Measurements from ENCODE around the gene ZBTB4.

ZBTB4 gene

DNA sequence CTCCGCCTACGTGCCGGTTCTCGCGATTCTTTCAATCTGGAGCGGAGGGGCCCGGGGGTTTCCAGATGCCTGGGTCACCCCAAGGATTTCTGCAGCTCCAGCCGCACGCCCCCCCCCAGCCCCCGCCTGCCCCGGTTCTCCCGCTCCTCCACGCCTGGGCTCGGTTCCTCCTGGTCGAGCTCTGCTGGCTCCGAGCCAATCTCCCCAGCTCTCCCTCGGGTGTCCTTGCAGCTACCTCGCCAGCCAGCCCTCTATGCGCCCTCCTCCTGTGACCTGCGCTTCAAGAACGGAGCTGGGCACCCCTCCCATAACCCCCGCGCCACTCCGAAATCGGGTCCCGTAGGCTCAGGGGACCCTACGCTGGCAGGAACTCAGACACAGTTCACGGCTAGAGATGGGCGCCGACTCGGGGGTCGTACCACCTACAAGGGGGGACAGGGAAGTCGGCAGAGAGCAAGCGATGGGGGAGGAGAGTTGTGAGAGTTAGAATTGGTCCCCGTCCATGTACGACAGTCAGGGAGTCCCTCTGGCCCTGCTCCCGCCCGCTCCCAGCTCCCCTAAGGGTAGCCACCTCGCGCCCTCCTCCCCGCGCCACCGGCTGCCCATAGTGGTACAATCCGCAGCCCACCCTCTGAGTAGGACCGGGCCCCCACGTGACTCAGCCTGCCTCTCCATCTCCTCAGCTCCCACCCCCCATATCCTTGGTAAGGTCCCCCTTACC lies 39.2 kb downstream of the ZBTB4 start:
- no peak for DNase-seq (ENCODE audit: low spot score)

GRCh38 chr17:7439462-7440112 lies 39.8 kb downstream of the ZBTB4 start, which contains the start of gene FGF11:
Gene FGF11 (plus strand): TSS chr17:7439512. CDS start chr17:7439621, 109 bp downstream.
- no peak for DNase-seq (ENCODE audit: low spot score)

GRCh38 chr17:7438656-7439460 lies 40.6 kb downstream of the ZBTB4 start:
- DNase-seq (ENCODE audit: low spot score): no peak

- DNase-seq (ENCODE audit: low spot score): peak; percentile 40
Measured at GRCh38 chr17:7437950-7438614, 41.3 kb downstream of the ZBTB4 start.

- no peak for DNase-seq (ENCODE audit: low spot score)
Measured at GRCh38 chr17:7437369-7437863, 42.0 kb downstream of the ZBTB4 start.

DNA sequence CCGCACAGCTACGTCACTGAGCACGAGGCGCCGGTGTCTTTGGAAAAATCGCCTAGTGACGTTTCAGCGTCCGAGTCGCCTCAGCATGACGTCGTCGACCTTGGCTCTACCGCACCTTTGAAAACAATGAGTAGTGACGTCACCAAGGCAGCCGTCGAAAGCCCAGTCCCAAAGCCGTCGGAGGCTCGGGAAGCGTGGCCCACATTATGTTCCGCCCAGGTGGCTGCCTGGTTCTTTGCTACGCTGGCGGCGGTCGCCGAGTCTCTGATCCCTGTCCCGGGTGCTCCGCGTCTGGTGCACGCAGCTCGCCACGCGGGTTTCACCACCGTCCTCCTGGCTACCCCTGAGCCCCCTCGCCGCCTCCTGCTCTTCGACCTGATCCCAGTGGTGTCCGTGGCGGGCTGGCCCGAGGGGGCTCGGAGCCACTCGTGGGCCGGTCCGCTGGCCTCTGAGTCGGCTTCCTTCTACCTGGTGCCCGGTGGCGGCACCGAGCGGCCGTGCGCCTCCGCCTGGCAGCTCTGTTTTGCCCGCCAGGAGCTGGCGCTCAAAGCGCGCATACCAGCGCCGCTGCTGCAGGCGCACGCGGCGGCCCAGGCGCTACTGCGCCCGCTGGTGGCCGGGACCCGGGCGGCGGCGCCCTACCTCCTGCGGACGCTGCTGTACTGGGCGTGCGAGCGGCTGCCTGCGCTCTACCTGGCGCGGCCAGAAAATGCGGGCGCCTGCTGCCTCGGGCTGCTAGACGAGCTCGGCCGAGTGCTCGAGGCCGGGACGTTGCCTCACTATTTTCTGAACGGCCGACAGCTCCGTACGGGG lies 42.7 kb downstream of the ZBTB4 start:
- DNase-seq (ENCODE audit: low spot score): peak; percentile 84

GRCh38 chr17:7435676-7436555 lies 43.5 kb downstream of the ZBTB4 start:
- peak; percentile 54 for DNase-seq (ENCODE audit: low spot score)

GRCh38 chr17:7432296-7432695 lies 47.1 kb downstream of the ZBTB4 start:
- DNase-seq (ENCODE audit: low spot score): no peak

DNA sequence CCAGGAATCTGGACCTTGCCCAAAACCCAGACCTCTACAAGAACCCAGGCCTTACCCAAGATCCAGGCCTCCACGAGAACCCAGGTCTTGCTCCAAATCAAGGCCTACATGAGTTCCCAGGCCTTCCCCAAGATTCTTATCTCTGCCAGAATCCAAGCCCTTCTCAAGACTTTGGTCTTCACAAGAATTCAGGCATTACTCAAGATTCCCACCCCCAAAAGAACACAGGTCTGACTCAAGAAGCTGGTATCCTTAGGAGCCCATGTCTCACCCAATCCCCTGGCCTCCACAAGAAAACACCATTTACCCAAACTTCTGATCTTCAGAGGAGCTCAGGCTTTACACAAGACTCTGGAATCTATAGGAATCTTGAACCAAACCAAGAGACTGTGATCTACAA lies 48.2 kb downstream of the ZBTB4 start:
- DNase-seq (ENCODE audit: low spot score): no peak

GRCh38 chr17:7429722-7430121 lies 49.7 kb downstream of the ZBTB4 start:
- DNase-seq (ENCODE audit: low spot score): no peak

DNA sequence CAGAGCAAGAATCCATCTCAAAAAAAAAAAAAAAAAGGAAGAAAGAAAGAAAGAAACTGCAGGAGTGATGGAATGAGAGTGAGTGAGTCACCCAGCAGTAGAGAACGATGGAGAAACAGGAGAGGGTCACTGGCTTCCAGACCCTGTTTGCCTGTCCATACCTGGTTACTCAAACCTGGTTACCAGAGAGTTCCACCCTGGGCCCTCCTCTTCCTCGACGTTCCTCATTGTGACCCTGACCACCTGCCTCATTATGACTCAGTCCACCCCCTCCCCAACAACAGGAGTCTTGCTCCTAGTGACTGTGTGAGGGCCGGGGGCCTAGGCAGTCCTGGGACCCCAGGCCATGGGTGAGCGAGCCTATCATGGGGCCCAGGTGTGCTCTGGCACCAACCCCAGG lies 50.9 kb downstream of the ZBTB4 start, which contains the start of gene SPEM3:
TSS of gene SPEM3 (plus strand) at position 301 of the 400 bp plus-strand sequence. CDS start at position 347, 46 bp downstream.
- no peak for DNase-seq (ENCODE audit: low spot score)

DNA sequence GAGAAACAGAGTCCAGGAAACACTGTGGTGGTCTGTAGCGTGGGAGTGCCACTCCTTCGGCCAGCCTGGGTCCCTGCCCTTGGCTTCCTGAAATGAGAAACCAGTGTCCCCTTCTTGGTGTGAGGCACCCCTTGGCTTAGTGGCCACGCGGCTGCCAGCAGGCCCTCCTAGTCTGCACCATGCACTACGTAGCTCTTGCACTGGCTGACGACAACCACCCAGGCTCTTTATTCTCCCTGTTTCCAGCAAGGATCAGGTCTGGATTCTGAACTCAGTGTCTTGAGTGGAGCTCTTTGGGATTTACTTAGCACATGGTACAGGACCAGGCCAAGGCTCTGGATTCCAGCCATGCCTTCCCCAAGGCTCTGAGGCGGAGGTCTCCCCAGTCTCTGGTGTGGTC lies 51.9 kb downstream of the ZBTB4 start:
- DNase-seq (ENCODE audit: low spot score): no peak

DNA sequence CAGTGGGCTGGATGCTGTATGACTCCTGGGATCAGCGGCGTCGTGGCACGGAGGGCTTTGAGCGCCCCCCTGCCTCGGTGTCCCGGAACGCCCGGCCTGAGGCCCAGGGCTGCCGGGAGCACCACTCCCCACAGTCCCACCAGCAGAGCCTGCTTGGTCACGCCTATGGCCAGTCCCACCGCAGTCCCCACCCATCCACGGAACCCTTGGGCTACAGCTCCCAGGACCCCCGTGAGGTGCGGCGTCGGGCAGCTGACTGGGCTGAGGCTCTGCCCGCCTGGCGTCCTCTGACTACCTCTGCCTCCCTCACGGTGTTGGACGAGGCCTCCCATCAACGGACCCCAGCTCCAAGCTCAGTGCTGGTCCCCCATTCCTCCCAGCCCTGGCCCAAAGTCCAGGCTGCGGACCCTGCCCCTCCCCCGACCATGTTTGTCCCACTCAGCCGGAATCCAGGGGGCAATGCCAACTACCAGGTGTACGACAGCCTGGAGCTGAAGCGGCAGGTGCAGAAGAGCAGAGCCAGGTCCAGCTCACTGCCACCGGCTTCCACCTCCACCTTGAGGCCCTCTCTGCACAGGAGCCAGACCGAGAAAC lies 52.4 kb downstream of the ZBTB4 start:
- DNase-seq (ENCODE audit: low spot score): no peak

DNA sequence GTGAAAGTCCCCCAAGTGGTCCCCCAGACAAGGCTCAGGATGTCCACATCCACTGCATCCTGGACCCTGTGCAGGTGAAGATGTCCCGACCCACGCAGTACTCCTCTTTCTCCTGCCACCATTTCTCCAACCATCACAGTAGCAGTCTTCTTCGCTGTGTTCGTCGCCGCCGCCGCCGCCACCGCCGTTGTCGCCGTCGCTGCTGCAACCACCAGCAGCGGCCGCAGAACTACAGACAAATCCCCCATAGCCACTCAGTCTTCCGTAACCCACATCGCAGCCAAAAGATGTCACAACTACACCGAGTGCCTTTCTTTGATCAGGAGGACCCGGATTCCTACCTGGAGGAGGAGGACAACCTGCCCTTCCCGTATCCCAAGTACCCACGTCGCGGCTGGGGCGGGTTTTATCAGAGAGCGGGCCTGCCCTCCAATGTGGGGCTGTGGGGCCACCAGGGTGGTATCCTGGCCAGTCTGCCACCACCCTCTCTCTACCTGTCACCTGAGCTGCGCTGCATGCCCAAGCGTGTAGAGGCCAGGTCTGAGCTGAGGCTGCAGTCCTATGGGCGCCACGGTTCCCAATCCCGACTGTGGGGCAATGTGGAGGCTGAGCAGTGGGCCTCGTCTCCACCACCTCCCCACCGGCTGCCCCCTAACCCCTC lies 53.1 kb downstream of the ZBTB4 start:
- no peak for DNase-seq (ENCODE audit: low spot score)

DNA sequence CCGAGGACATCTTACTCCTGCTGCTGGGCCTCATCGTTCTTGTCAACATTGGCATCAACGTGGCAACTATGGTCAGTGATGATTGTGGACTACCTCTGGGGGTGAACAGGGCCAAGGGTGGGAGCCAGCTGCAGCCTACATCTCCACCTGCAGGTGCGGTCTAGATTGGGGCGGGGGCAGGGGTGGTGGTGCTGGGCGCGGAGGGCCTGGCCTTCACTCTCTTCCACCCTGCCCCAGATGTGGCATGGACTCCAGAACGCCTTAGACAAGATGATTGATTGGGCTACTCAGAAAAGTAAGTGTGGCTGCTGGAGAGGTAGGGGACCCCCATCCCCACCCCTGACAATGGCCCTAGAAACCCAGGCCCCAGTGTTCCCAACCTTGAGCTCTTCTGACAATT lies 53.7 kb downstream of the ZBTB4 start:
- no peak for DNase-seq (ENCODE audit: low spot score)

DNA sequence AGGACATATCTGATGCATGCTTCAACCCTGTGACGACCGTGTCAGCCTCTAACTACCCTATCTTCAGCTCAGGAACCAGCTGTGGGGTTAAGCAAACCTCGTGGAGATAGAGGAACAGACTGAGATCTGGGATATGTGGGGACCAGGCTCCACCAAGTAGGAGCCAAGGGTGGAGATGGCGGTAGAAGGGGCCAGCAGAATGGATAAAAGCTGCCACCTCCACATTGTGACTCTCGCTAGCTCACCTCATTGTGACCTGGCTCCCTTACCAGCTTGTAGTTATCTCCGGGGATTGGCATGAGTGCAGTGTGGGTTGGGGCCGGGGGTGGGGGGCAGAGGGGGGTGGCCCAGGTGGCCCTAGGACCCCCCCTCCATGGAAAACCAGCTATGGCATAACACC lies 54.1 kb downstream of the ZBTB4 start, which contains the start of gene SPEM2:
TSS of gene SPEM2 (plus strand) at position 301 of the 400 bp plus-strand sequence. CDS start at position 374, 73 bp downstream.
- no peak for DNase-seq (ENCODE audit: low spot score)

DNA sequence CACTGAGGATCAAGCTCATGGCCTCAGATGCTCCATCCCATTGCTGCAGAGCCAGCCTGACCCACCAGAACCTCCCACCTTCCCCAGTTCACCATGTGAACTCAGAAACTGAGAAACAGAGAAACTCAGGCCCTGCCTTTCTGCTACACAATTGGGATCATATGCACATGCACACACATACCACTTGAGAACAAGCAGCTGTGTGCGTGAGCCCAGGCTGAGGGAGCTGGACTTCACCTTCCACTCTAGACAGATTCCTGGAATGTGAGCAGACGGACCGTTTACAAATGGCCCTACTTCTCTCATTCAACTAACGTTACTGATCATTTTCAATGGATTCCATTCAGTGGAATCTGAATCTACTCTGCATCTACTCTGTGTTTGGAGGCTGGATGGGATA lies 55.8 kb downstream of the ZBTB4 start:
- no peak for DNase-seq (ENCODE audit: low spot score)

DNA sequence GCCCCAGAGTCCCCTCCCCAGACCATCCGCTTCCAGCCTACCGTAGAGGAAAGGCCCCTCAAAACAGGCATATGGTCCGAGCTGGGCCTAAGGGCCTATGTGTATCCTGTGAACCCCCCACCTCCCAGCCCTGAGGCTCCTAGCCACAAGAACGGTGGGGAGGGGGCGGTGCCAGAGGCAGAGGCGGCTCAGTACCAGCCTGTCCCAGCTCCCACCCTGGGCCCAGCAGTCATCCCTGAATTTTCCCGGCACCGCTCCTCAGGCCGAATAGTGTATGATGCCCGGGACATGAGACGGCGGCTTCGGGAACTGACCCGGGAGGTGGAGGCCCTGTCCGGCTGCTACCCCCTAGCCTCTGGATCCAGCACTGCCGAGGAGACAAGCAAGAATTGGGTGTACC lies 58.2 kb downstream of the ZBTB4 start:
- no peak for DNase-seq (ENCODE audit: low spot score)

Measured in activated CD4-positive, alpha-beta T cell treated with anti-CD3 and anti-CD28 coated beads, Interleukin-2, Interleukin-4, amounts not matched to agents 100 ng/mL and 50 ng/mL, durations not matched to agents 16 hours and 8 hours (primary cell).